ENCODE measurements around the gene TMEM235. TPM values are rescaled to one million over a fixed set of nuclear protein-coding genes. Genes with fewer than 3 reads are reported as not detected.

Gene TMEM235
- total and polyA plus RNA-seq, 4 donors = 0.02 TPM; not detected in 3

- Histone ChIP-seq H3K4me3 (ENCODE audit: low read depth in 1 of 3, low read length in 3 of 3) (no peak overlapping the region), H3K27ac (ENCODE audit: low read depth in 1 of 2, low read length in 2 of 2) (no peak overlapping the region), H3K27me3 (ENCODE audit: control insufficient read depth in 4 of 4, insufficient read depth in 4 of 4, low read length in 3 of 4) (no peaks in the 10 kb centered on the region), H3K36me3 (ENCODE audit: control insufficient read depth in 4 of 4, insufficient read depth in 3 of 4, low read depth in 1 of 4, low read length in 3 of 4) (no peaks in the 10 kb centered on the region), H3K9ac (ENCODE audit: low read depth in 1 of 2, low read length in 2 of 2) (no peak overlapping the region), H3K4me1 (ENCODE audit: control insufficient read depth in 4 of 4, insufficient read depth in 4 of 4, low read length in 3 of 4) (no peaks in the 10 kb centered on the region), H3K9me3 (ENCODE audit: control insufficient read depth in 4 of 4, low read length in 3 of 4) (no peaks in the 10 kb centered on the region)
- 80% methylated on average over 13 of the region's 13 CpGs for WGBS
- no peak for TF ChIP-seq NR2F2 (IDR thresholded peaks at IDR 0.05)
- peak; percentile 51 for TF ChIP-seq SP1 (IDR thresholded peaks at IDR 0.05)
- DNase-seq (ENCODE audit: low spot score) = no peak
Observed at GRCh38 chr17:78241277-78242023, 10.0 kb downstream of the TMEM235 start.

- TF ChIP-seq JUND (IDR thresholded peaks at IDR 0.05) = no peak
- no peak for TF ChIP-seq ZBTB33 (IDR thresholded peaks at IDR 0.05)
- TF ChIP-seq GABPA (IDR thresholded peaks at IDR 0.05 in 1 of 2, conservative IDR thresholded peaks at IDR 0.05 in 1 of 2) = no peak
- TF ChIP-seq TAF1 (conservative IDR thresholded peaks at IDR 0.05) = no peak
- no peak for TF ChIP-seq FOXA1 (IDR thresholded peaks at IDR 0.05)
- no peak for TF ChIP-seq MAX (IDR thresholded peaks at IDR 0.05)
- no peak for TF ChIP-seq EGR1 (IDR thresholded peaks at IDR 0.05; ENCODE audit: low read depth in 2 of 2)
- no peak for TF ChIP-seq RAD21 (IDR thresholded peaks at IDR 0.05)
- no peak for TF ChIP-seq ATF3 (IDR thresholded peaks at IDR 0.05)
- no peak for TF ChIP-seq HNF4G (IDR thresholded peaks at IDR 0.05)
- no peak for TF ChIP-seq FOXA2 (IDR thresholded peaks at IDR 0.05)
- no peak for TF ChIP-seq NR2F2 (IDR thresholded peaks at IDR 0.05)
- TF ChIP-seq REST (IDR thresholded peaks at IDR 0.05) = no peak
- no peak for TF ChIP-seq HNF4A (conservative IDR thresholded peaks at IDR 0.05)
- no peak for TF ChIP-seq CTCF (IDR thresholded peaks at IDR 0.05; ENCODE audit: low read depth, low read length, missing input control)
- TF ChIP-seq YY1 (IDR thresholded peaks at IDR 0.05) = no peak
- TF ChIP-seq SP1 (IDR thresholded peaks at IDR 0.05) = no peak
- no peak for TF ChIP-seq RXRA (IDR thresholded peaks at IDR 0.05)
- DNase-seq (ENCODE audit: low spot score) = no peak
- 85% methylated on average over 21 of the region's 21 CpGs for WGBS
- Histone ChIP-seq H3K9ac (ENCODE audit: low read depth in 1 of 2, low read length in 2 of 2) (no peak overlapping the region), H3K4me1 (ENCODE audit: control insufficient read depth in 4 of 4, insufficient read depth in 4 of 4, low read length in 3 of 4) (no peaks in the 10 kb centered on the region), H3K27me3 (ENCODE audit: control insufficient read depth in 4 of 4, insufficient read depth in 4 of 4, low read length in 3 of 4) (no peaks in the 10 kb centered on the region), H3K36me3 (ENCODE audit: control insufficient read depth in 4 of 4, insufficient read depth in 3 of 4, low read depth in 1 of 4, low read length in 3 of 4) (no peaks in the 10 kb centered on the region), H3K9me3 (ENCODE audit: control insufficient read depth in 4 of 4, low read length in 3 of 4) (no peaks in the 10 kb centered on the region), H3K4me3 (ENCODE audit: low read depth in 1 of 3, low read length in 3 of 3) (no peak overlapping the region), H3K27ac (ENCODE audit: low read depth in 1 of 2, low read length in 2 of 2) (no peak overlapping the region)
Observed at GRCh38 chr17:78242024-78242742, 10.8 kb downstream of the TMEM235 start.

Measured in liver (tissue), 9 donors.